Vagina (tissue), 2 donors: ENCODE results near the gene PIGV. TPM values are rescaled to one million over a fixed set of nuclear protein-coding genes. Genes with fewer than 3 reads are reported as not detected.

Source experiments
- DNase-seq, 2 donors: peaks; one replicate each; pipeline ENCODE4 v3.0.0-alpha.2; 2017; ENCODE audit errors: extremely low spot score in 2 of 2
- H3K27ac ChIP-seq: fragments of 200-600 bp; sonication (generic); one replicate; pipeline ENCODE4 v1.5.1; 2019
- H3K27me3 ChIP-seq: fragments of 200-600 bp; sonication (generic); one replicate; pipeline ENCODE4 v1.5.1; 2019
- H3K36me3 ChIP-seq, 2 donors: fragments of 200-600 bp; sonication (generic); one replicate each; pipeline ENCODE4 v1.5.1; 2017 to 2019
- H3K4me1 ChIP-seq: fragments of 200-600 bp; sonication (generic); one replicate; pipeline ENCODE4 v1.5.1; 2019
- H3K4me3 ChIP-seq, 2 donors: fragments of 200-600 bp; sonication (generic); 1 replicate in 1 of 2; 2 replicates in 1 of 2; pipeline ENCODE4 v1.5.1; 2016 to 2019
- H3K9me3 ChIP-seq: fragments of 200-600 bp; sonication (generic); one replicate; pipeline ENCODE4 v1.5.1; 2019
- POLR2A ChIP-seq, 2 donors: fragments of 450-650 bp; IDR thresholded peaks; one replicate each; pipeline ENCODE4 v1.6.1; 2017; ENCODE audit warnings: antibody characterized with exemption in 2 of 2, mild to moderate bottlenecking in 2 of 2, moderate library complexity in 2 of 2
- POLR2AphosphoS5 ChIP-seq, 2 donors: sonication (generic); formaldehyde crosslinking; IDR thresholded peaks; one replicate each; pipeline ENCODE4 v1.9.0; 2017; ENCODE audit warnings: antibody characterized with exemption in 2 of 2, mild to moderate bottlenecking in 2 of 2, low read depth in 1 of 2; ENCODE audit not compliant: insufficient read depth in 1 of 2
- intact Hi-C: fragments of 100-400 bp; cut with DNase I; formaldehyde crosslinking; loops from one replicate; pipeline ENCODE4 v1.15.1; 2023
- total RNA-seq: library from RNA; depleted of rRNA; stranded (reverse); fragments of >200 nt; gene quantifications from one replicate; pipeline ENCODE4 v1.2.3, GENCODE V29; 2016
- TF ChIP-seq, protein P1 (sequence below), 3 experiments: fragments of 450-650 bp in 2 of 3; fragments of 200-600 bp in 1 of 3; sonication (generic) in 1 of 3; IDR thresholded peaks; one replicate each; pipeline ENCODE4 v1.5.1; 2017 to 2019; ENCODE audit warnings: antibody characterized with exemption in 3 of 3, mild to moderate bottlenecking in 2 of 3, moderate library complexity in 2 of 3

The PIGV gene
- total RNA-seq, 1 donor from 2014 or later, result 8.1 TPM

DNA sequence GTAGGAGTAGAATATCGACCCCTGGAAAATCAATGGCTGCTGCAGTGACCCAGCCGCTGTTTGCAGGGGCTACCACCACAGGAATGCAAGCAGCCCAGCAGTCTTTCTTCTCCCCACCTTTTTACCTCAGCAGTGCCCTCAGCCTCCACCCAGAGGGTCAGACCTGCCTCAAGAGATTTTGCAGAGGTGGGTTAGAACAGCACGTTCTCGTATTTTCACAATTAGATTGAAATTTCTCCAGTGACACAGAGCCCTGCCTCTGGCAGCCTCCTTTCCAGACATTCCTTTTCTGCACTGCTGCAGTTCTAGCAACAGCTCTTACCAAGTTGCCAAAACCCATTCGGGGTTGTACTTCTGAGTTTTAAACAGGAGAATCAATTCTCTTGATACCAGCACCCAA, 38.3 kb upstream of the PIGV start:
- Histone ChIP-seq H3K9me3 (no peaks in the 10 kb centered on the region), H3K4me3 (no peak overlapping the region), H3K27me3 (no peaks in the 10 kb centered on the region), H3K36me3 (peaks cover 0 to 19% of the 10 kb centered on the region in 2 donors), H3K4me1 (peaks cover 71% of the 10 kb centered on the region), H3K27ac (no peak overlapping the region)
- DNase-seq, result no peak
- intact Hi-C loops, result loop anchor here (1.0 kb wide), 1 partner anchor 37 kb away; no protein-coding TSS in a partner anchor
- TF ChIP-seq POLR2A (IDR thresholded peaks at IDR 0.05) (no peak), POLR2AphosphoS5 (IDR thresholded peaks at IDR 0.05; ENCODE audit: insufficient read depth in 1 of 2, low read depth in 1 of 2) (no peak)
- TF ChIP-seq, protein P1, sequence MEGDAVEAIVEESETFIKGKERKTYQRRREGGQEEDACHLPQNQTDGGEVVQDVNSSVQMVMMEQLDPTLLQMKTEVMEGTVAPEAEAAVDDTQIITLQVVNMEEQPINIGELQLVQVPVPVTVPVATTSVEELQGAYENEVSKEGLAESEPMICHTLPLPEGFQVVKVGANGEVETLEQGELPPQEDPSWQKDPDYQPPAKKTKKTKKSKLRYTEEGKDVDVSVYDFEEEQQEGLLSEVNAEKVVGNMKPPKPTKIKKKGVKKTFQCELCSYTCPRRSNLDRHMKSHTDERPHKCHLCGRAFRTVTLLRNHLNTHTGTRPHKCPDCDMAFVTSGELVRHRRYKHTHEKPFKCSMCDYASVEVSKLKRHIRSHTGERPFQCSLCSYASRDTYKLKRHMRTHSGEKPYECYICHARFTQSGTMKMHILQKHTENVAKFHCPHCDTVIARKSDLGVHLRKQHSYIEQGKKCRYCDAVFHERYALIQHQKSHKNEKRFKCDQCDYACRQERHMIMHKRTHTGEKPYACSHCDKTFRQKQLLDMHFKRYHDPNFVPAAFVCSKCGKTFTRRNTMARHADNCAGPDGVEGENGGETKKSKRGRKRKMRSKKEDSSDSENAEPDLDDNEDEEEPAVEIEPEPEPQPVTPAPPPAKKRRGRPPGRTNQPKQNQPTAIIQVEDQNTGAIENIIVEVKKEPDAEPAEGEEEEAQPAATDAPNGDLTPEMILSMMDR (IDR thresholded peaks at IDR 0.05), result no peak

DNA sequence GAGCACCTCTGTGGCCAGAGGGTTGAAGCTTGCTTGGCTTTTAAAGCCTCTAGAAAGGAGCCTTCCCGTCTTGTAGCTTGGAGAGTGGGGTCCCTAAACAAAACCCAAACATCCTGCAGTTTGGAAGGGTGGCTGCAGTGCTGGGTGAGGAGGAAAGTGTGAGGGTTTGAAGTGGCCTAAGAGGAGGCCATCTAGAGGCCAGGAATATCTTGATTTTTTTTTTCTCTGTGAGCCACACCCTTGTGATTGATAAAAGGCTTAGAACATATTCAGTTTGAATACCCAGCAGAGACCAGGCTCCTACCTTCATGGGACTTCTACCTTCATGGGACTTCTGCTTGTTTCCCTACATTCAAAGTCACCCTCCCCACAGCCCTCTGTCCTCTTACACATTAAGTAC, 37.3 kb upstream of the PIGV start:
- DNase-seq, result no peak
- Histone ChIP-seq H3K27ac (no peak overlapping the region), H3K4me1 (peaks cover 71% of the 10 kb centered on the region), H3K4me3 (no peak overlapping the region), H3K36me3 (peaks cover 0 to 15% of the 10 kb centered on the region in 2 donors), H3K27me3 (no peaks in the 10 kb centered on the region), H3K9me3 (no peaks in the 10 kb centered on the region)
- TF ChIP-seq POLR2A (IDR thresholded peaks at IDR 0.05) (no peak), POLR2AphosphoS5 (IDR thresholded peaks at IDR 0.05; ENCODE audit: insufficient read depth in 1 of 2, low read depth in 1 of 2) (no peak)
- TF ChIP-seq, protein P1 (IDR thresholded peaks at IDR 0.05), result no peak
- intact Hi-C loops, result no loop called here

DNA sequence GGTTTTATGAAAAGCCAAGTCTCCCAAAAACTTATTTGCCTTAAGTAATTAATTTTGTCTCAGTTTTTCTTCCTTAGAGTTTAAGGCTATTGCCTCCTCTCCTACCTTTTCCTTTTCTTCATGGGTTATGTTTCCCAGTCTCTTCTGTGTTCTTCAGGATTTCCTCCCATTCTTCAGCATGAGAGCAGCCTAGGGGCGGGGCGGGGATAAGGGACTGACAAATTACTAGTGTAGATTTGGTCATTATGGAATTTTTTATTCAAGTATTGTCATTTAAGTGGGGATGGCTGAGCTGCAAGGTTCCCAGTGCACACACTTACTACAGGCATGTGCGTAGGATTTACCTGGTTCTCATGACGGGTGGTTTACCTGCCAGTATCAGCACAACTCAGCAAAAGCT, 35.2 kb upstream of the PIGV start:
- intact Hi-C loops, result no loop called here
- Histone ChIP-seq H3K4me3 (no peak overlapping the region), H3K27me3 (no peaks in the 10 kb centered on the region), H3K27ac (peak overlapping the region; percentile 30), H3K4me1 (peaks cover 61% of the 10 kb centered on the region), H3K9me3 (no peaks in the 10 kb centered on the region), H3K36me3 (peaks cover 0 to 6% of the 10 kb centered on the region in 2 donors)
- TF ChIP-seq, protein P1 (IDR thresholded peaks at IDR 0.05), result no peak
- no peak for TF ChIP-seq POLR2A (IDR thresholded peaks at IDR 0.05)
- TF ChIP-seq POLR2AphosphoS5 (IDR thresholded peaks at IDR 0.05; ENCODE audit: insufficient read depth in 1 of 2, low read depth in 1 of 2), result peak in 1 of 2 donors; percentile 36
- no peak for DNase-seq

DNA sequence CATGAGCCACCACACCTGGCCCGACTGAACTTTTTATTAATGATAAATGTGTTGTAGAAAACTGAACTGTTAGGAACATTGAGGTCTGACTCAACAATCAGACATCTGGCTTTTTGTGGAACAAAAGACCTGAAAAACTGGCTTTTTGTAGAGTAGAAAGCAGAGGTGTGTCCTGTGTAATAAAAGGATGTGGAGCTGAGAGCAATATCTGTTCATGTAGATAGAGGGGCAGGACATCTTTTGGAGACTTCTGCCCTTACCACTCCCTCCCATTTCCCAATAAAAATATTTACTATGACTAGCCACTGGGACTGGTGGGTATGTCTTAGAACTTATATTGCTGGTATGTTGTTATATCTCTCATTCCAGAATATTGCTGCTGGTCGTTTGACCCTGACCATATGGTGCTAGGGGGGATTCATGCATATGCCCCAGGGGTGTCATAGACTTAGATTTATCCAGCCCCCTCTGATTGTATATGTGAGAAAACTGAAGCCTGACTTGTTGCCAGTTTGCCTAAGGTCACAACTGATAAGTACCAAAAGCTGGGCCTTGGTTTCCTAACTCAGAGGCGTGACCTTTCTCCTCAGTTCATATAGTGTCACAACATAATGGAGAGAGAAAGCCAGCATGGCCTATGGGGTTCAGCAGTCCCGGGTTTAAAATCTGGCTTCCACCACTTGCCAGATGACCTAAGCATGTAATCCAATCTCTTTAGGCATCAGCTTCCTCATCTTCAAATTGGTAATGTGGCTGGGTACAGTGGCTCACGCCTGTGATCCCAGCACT, 33.5 kb upstream of the PIGV start:
- Histone ChIP-seq H3K36me3 (peaks cover 0 to 14% of the 10 kb centered on the region in 2 donors), H3K27me3 (no peaks in the 10 kb centered on the region), H3K27ac (no peak overlapping the region), H3K9me3 (no peaks in the 10 kb centered on the region), H3K4me1 (peaks cover 53% of the 10 kb centered on the region), H3K4me3 (no peak overlapping the region)
- intact Hi-C loops, result no loop called here
- no peak for TF ChIP-seq POLR2A (IDR thresholded peaks at IDR 0.05)
- TF ChIP-seq, protein P1 (IDR thresholded peaks at IDR 0.05), result no peak
- no peak for TF ChIP-seq POLR2AphosphoS5 (IDR thresholded peaks at IDR 0.05; ENCODE audit: insufficient read depth in 1 of 2, low read depth in 1 of 2)
- no peak for DNase-seq

DNA sequence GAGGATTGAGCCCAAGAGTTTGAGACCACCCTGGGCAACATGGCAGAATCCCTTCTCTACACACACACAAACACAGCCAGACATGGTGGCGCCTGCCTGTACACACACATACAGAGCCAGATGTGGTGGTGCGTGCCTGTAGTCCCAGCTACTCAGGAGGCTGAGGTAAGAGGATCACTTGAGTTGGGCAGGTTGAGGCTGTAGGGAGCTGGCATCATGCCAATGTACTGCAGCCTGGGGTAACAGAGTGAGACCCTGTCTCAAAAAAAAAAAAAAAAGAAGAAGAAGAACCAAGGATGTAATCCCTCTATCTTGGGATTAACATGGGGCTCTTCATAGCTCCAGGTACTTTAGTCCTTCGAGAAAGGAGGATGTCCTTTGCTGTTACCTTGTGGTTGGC, 29.4 kb upstream of the PIGV start:
- no peak for TF ChIP-seq POLR2A (IDR thresholded peaks at IDR 0.05)
- TF ChIP-seq, protein P1 (IDR thresholded peaks at IDR 0.05), result no peak
- no peak for TF ChIP-seq POLR2AphosphoS5 (IDR thresholded peaks at IDR 0.05; ENCODE audit: insufficient read depth in 1 of 2, low read depth in 1 of 2)
- Histone ChIP-seq H3K4me1 (peaks cover 27% of the 10 kb centered on the region), H3K4me3 (no peak overlapping the region), H3K27me3 (no peaks in the 10 kb centered on the region), H3K9me3 (no peaks in the 10 kb centered on the region), H3K27ac (no peak overlapping the region), H3K36me3 (peaks cover 0 to 35% of the 10 kb centered on the region in 2 donors)
- intact Hi-C loops, result no loop called here
- no peak for DNase-seq
